GM12874 (cell line): ENCODE results near the gene ANKRD61.

ENCODE experiments used
- TF ChIP-seq, protein P1 (sequence below): IDR thresholded peaks from 2 replicates; pipeline ENCODE4 v1.5.1; 2011; ENCODE audit warnings: low read depth, mild to moderate bottlenecking, control low read depth, low read length, moderate library complexity; ENCODE audit not compliant: insufficient read depth

ANKRD61 gene

DNA sequence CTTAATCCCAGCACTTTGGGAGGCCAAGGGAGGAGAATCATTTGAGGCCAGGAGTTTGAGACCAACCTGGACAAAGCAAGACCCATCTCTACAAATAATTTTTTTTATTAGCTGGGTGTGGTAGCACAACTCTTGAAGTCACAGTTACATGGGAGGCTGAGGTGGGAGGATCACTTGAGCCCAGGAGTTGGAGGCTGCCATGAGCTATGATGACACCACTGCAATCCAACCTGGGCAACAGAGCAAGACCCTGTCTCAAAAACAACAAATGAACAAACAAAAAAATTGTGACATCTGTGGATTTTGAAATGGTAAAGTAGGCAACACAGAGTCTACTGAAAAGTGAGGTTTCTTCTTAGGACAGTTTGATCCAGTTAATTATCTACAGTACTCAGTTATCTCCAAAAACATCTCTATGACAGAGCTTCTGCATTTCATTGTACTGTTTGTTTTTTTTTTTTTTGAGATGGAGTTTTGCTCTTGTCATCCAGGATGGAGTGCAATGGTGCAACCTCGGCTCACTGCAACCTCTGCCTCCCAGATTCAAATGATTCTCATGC, 3.3 kb upstream of the ANKRD61 start:
- TF ChIP-seq, protein P1, sequence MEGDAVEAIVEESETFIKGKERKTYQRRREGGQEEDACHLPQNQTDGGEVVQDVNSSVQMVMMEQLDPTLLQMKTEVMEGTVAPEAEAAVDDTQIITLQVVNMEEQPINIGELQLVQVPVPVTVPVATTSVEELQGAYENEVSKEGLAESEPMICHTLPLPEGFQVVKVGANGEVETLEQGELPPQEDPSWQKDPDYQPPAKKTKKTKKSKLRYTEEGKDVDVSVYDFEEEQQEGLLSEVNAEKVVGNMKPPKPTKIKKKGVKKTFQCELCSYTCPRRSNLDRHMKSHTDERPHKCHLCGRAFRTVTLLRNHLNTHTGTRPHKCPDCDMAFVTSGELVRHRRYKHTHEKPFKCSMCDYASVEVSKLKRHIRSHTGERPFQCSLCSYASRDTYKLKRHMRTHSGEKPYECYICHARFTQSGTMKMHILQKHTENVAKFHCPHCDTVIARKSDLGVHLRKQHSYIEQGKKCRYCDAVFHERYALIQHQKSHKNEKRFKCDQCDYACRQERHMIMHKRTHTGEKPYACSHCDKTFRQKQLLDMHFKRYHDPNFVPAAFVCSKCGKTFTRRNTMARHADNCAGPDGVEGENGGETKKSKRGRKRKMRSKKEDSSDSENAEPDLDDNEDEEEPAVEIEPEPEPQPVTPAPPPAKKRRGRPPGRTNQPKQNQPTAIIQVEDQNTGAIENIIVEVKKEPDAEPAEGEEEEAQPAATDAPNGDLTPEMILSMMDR: no peak

DNA sequence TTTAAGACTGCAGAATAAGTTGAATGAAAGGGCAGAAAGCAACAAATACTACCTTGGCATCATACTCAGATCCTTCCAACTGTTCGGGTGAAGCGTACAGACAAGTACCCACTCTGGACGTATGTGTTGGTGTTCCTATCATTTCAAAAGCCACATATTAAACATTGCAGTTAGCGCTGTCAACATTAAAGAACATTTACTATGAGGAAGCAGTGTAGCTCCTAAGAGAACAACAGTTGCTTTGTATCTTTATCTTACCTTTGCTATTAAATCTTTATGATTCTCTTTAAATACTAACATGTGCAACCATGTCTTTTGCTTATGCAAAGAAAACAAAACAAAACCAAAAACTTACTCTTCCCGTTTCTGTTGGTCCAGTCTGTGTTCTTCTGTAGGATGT, 2.6 kb upstream of the ANKRD61 start:
- TF ChIP-seq, protein P1: no peak

DNA sequence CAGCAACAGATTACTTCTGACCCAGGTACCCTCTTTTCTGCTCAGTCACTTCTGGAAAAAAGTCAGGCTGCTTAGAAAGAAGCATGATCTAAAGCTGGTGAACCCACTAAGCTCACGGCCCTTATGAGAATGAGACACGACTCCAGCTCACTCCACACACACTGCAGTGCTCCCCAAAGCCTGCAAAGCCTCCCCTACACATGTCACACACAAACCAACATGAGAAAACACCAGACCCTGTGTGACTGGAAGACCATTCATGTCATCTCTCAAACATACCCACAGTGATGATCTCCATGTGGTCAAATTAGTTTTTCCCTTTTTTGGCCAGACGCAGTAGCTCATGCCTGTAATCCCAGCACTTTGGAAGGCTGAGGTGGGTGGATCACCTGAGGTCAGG, 391 bp downstream of the ANKRD61 start:
- TF ChIP-seq, protein P1: no peak

DNA sequence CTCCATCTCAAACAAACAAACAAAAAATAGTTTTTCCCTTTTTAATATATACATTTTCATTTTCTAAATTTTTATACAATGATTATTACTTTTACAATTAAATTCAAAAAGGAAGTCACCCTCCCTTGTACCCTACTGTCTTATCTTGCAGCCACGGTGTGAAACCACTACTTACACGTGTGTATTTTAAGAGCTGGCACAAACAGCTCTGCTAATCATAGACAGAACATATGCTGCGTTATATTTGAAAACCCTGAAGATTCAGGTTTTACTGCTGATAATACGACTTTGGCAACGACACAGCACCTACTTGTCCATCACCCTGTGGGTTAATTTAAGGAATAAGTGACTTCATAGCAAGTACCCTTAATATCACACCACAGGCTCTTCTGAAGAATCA, 991 bp downstream of the ANKRD61 start:
- TF ChIP-seq, protein P1: no peak

DNA sequence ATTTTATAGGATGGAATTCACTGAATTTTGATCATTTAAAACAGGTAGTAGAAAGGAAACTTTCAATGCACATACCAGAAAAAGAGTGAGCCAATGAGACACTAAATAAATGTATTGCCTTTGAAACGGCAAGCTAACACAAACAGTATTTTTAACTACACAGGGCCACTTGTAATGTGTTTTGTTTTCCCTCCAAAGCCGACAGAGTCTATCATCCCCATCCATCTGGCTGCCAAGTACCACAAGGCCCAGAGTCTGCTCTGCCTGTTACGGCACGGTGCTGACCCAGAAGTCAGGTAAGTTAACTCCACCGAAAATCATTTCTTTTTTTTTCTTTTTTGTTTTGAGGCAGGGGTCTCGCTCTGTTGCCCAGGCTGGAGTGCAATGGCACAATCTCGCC, 1.5 kb downstream of the ANKRD61 start:
- TF ChIP-seq, protein P1: no peak

DNA sequence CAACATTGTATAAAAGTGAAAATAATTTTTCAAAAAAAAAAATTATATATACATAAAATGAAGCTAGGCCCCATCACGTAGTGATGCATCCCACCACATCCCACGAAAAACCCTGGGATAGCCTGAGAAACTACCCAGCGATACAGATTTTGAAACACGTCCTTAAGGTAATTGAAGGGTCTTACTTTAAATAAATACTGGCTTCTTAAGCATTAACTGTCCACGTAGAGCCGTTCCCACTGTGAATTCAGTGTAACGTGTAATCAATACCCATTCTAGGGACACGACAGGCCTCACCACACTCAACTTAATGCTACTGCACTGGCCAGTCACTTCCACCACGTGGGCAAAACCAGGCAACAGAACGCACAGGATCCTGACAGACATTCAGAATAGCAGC, 4.0 kb downstream of the ANKRD61 start:
- TF ChIP-seq, protein P1: no peak

DNA sequence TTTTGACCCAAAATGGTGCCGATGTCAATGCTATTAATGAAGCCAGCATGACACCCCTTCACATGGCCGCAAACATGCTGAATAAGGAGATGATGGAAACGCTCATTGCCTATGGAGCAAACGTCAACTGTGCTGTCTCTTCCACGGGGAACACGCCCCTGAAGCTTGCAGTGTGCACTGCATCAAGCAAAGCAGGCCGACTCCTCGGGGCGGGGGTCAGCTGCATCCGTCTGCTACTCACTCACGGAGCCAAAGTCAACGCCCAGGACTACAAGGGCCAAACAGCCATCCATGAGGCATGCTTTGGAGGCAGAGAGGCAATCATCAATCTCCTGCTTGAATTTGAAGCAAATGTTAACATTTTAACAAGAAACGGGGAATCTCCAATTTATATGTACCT, 4.5 kb downstream of the ANKRD61 start:
- TF ChIP-seq, protein P1: no peak
